Measurements from ENCODE around the gene CD74. TPM values are rescaled to one million over a fixed set of nuclear protein-coding genes. Genes with fewer than 3 reads are reported as not detected.

CD74 gene
- total and polyA plus RNA-seq, 10 of the 15 experiments (the other 5 are each of a cell fraction or from before 2014, with no cell fraction given) = 1,387 to 11,063 (median 3,922) TPM

- no peak overlapping the region for H3K9ac ChIP-seq (ENCODE audit: control insufficient read depth, insufficient read depth, low read length)
- TF ChIP-seq CREB1 (IDR thresholded peaks at IDR 0.05; ENCODE audit: low read depth) (no peak), CHD2 (IDR thresholded peaks at IDR 0.05; ENCODE audit: borderline replicate concordance, low read depth, low read length) (no peak), CREM (IDR thresholded peaks at IDR 0.05; ENCODE audit: low read depth) (no peak), IRF3 (IDR thresholded peaks at IDR 0.05) (no peak), SMAD1 (IDR thresholded peaks at IDR 0.05; ENCODE audit: low read depth, partially characterized antibody) (no peak), NRF1 (conservative IDR thresholded peaks at IDR 0.05; ENCODE audit: low read depth, low read length) (no peak), HCFC1 (IDR thresholded peaks at IDR 0.05; ENCODE audit: low read length) (no peak), IKZF2 (IDR thresholded peaks at IDR 0.05) (no peak), E4F1 (IDR thresholded peaks at IDR 0.05; ENCODE audit: borderline replicate concordance, partially characterized antibody) (no peak), SREBF1 (IDR thresholded peaks at IDR 0.05; ENCODE audit: low read length) (no peak), MXI1 (IDR thresholded peaks at IDR 0.05; ENCODE audit: low read depth, low read length) (no peak), TCF12 (IDR thresholded peaks at IDR 0.05; ENCODE audit: low read depth, low read length) (no peak), SUZ12 (IDR thresholded peaks at IDR 0.05; ENCODE audit: unreplicated experiment) (no peak), ZZZ3 (IDR thresholded peaks at IDR 0.05; ENCODE audit: control insufficient read depth, insufficient read length, low read depth) (no peak), ELK1 (IDR thresholded peaks at IDR 0.05; ENCODE audit: low read depth, low read length) (no peak)
- BruUV-seq (replicated peaks) = no TSS peak
- no peaks in the 10 kb centered on the region for H3K79me2 ChIP-seq (ENCODE audit: control insufficient read depth, insufficient read depth, low read length)
- 92% methylated on average over 6 of the region's 6 CpGs for WGBS (ENCODE audit: insufficient coverage, insufficient replicate concordance, low lambda C conversion rate, missing lambda C conversion rate)
- ATAC-seq (no peak), FAIRE-seq (no peak), DNase-seq (ENCODE audit: low read depth, low spot score) (no peak)
- no peaks in the 10 kb centered on the region for H4K20me1 ChIP-seq (ENCODE audit: control insufficient read depth, insufficient read depth)
- POLR2A ChIA-PET = no interaction called here
- no peak overlapping the region for H3K4me2 ChIP-seq (ENCODE audit: control insufficient read depth, insufficient read depth)
- no peak overlapping the region for H3K27ac ChIP-seq (ENCODE audit: control insufficient read depth, insufficient read depth)
- H3K4me3 ChIP-seq = no peak overlapping the region
- no peaks in the 10 kb centered on the region for H3K27me3 ChIP-seq (replicated peaks in 1 of 2; ENCODE audit: control insufficient read depth in 2 of 2, insufficient read depth in 2 of 2, low read length in 1 of 2)
- SMC1A ChIA-PET (ENCODE audit: uncharacterized antibody, unreplicated experiment) = no interaction called here
- CTCF ChIA-PET = no interaction called here
- intact Hi-C loops (cut with micrococcal nuclease; ENCODE audit: unreplicated experiment) = no loop called here
- in situ Hi-C loops (cut with MboI) = no loop called here
- no peak overlapping the region for H2AFZ ChIP-seq (ENCODE audit: control insufficient read depth, low read depth, low read length)
- H3K36me3 ChIP-seq (ENCODE audit: control insufficient read depth in 2 of 2, insufficient read depth in 2 of 2, low read length in 1 of 2) = peaks cover 42 to 70% of the 10 kb centered on the region in 2 experiments; a peak in 3 of 4 replicates
- H3K9me3 ChIP-seq (replicated peaks; ENCODE audit: control insufficient read depth, insufficient read depth, low read length) = no peaks in the 10 kb centered on the region
- RAD21 ChIA-PET (ENCODE audit: unreplicated experiment) = no interaction called here
- no peaks in the 10 kb centered on the region for H3K4me1 ChIP-seq (ENCODE audit: control insufficient read depth, insufficient read depth, low read length)
Observed at GRCh38 chr5:150372639-150373038, 40.1 kb downstream of the CD74 start.

All from GM12878 (cell line).